Lung (tissue), 12 donors: Measurements from ENCODE around the gene CHST11. TPM values are rescaled to one million over a fixed set of nuclear protein-coding genes. Genes with fewer than 3 reads are reported as not detected.

ENCODE experiments used
- ATAC-seq: fragments of 200-7000 bp; cut with Tn5 transposase; one replicate; pipeline ENCODE4 v1.9.1; 2020; ENCODE audit warnings: moderate number of reproducible peaks; ENCODE audit not compliant: insufficient read depth, low FRiP score
- DNase-seq, 3 donors: peaks; one replicate each; pipeline ENCODE4 v3.0.0-alpha.2; 2013 to 2017
- H3K27ac ChIP-seq, 2 donors: one replicate each; pipeline ENCODE4 v1.5.1; 2013; ENCODE audit warnings: mild to moderate bottlenecking in 2 of 2, moderate library complexity in 2 of 2, control low read depth in 1 of 2, inconsistent platforms in 1 of 2, low read depth in 1 of 2, low read length in 1 of 2
- H3K27me3 ChIP-seq, 3 donors: one replicate each; pipeline ENCODE4 v1.5.1; 2013; ENCODE audit warnings: low read length in 2 of 3; ENCODE audit not compliant: control insufficient read depth in 3 of 3, insufficient read depth in 3 of 3
- H3K36me3 ChIP-seq, 4 donors: one replicate each; pipeline ENCODE4 v1.5.1; 2013; ENCODE audit warnings: low read length in 4 of 4, mild to moderate bottlenecking in 1 of 4, moderate library complexity in 1 of 4; ENCODE audit not compliant: control insufficient read depth in 4 of 4, insufficient read depth in 4 of 4
- H3K4me1 ChIP-seq, 5 donors: one replicate each; pipeline ENCODE4 v1.5.1; 2013; ENCODE audit warnings: low read length in 5 of 5, mild to moderate bottlenecking in 2 of 5, moderate library complexity in 1 of 5; ENCODE audit not compliant: control insufficient read depth in 5 of 5, insufficient read depth in 5 of 5
- H3K4me3 ChIP-seq: one replicate; pipeline ENCODE4 v1.5.1; 2013; ENCODE audit warnings: mild to moderate bottlenecking, control low read depth, moderate library complexity
- H3K9ac ChIP-seq, 2 donors: one replicate each; pipeline ENCODE4 v1.5.1; 2013; ENCODE audit warnings: low read length in 2 of 2, control low read depth in 1 of 2; ENCODE audit not compliant: insufficient read depth in 1 of 2
- H3K9me3 ChIP-seq, 4 donors: one replicate each; pipeline ENCODE4 v1.5.1; 2013; ENCODE audit warnings: low read length in 3 of 4, mild to moderate bottlenecking in 1 of 4, moderate library complexity in 1 of 4; ENCODE audit not compliant: control insufficient read depth in 4 of 4, insufficient read depth in 3 of 4
- CTCF ChIP-seq: IDR thresholded peaks from 2 replicates; pipeline ENCODE4 v1.5.1; 2012; ENCODE audit warnings: mild to moderate bottlenecking; ENCODE audit errors: control extremely low read depth, extremely low read depth
- WGBS, 2 donors: extraction: QIAGEN DNeasy Blood & Tissue Kit; methylation state at CpG; one replicate each; pipeline ENCODE4 v1.1.7; 2013; 5-methylcytosine and 5-hydroxymethylcytosine counted together
- polyA plus RNA-seq, 2 donors: library from polyadenylated mRNA; stranded (reverse); fragments of 200-250 nt; gene quantifications; one replicate each; pipeline ENCODE4 v1.2.1, GENCODE V29; 2013
- total RNA-seq, 2 donors: library from RNA; depleted of rRNA in 1 of 2; stranded (reverse); fragments of >200 nt in 1 of 2; gene quantifications; one replicate each; pipeline ENCODE4 v1.2.1, GENCODE V29; 2014 to 2021
- donor health status: control.
- donor health status: control.
- donor health status: Bipolar disorder and iron deficiency.
- donor health status: healthy.
- donor health status: DM: yes; HTN: yes; CAD: no.

The CHST11 gene
- total and polyA plus RNA-seq, 4 donors = 9.0 to 63.2 (median 27.7) TPM

GRCh38 chr12:104782296-104782695 lies 325.5 kb downstream of the CHST11 start:
- Histone ChIP-seq H3K4me1 (no peaks in the 10 kb centered on the region), H3K9me3 (peaks cover 0 to 10% (median 2%) of the 10 kb centered on the region in 4 donors), H3K4me3 (no peak overlapping the region), H3K27me3 (no peaks in the 10 kb centered on the region), H3K27ac (no peak overlapping the region), H3K36me3 (no peaks in the 10 kb centered on the region), H3K9ac (no peak overlapping the region)
- no peak for TF ChIP-seq CTCF
- WGBS, 2 donors = 83 to 96% methylated on average over 3 of the region's 3 CpGs
- ATAC-seq = no peak
- DNase-seq = no peak

- 74 to 75% methylated on average over 1 of the region's 1 CpG for WGBS, 2 donors
- peak in 2 of 3 donors; percentile 26 to 45 for DNase-seq
- H3K9ac ChIP-seq = no peak overlapping the region
- H3K4me3 ChIP-seq = no peak overlapping the region
- H3K36me3 ChIP-seq = no peaks in the 10 kb centered on the region
- H3K27ac ChIP-seq = no peak overlapping the region
- H3K4me1 ChIP-seq = peaks cover 0 to 4% (median 0%) of the 10 kb centered on the region in 5 donors
- peaks cover 0 to 10% (median 2%) of the 10 kb centered on the region in 4 donors for H3K9me3 ChIP-seq
- no peak for ATAC-seq
- no peaks in the 10 kb centered on the region for H3K27me3 ChIP-seq
- no peak for TF ChIP-seq CTCF
Measured at GRCh38 chr12:104784592-104784991, 327.8 kb downstream of the CHST11 start.

- Histone ChIP-seq H3K36me3 (no peaks in the 10 kb centered on the region), H3K27me3 (no peaks in the 10 kb centered on the region), H3K9ac (no peak overlapping the region), H3K4me1 (peaks cover 0 to 6% (median 0%) of the 10 kb centered on the region in 5 donors), H3K4me3 (no peak overlapping the region), H3K9me3 (peaks cover 0 to 2% (median 0%) of the 10 kb centered on the region in 4 donors), H3K27ac (no peak overlapping the region)
- TF ChIP-seq CTCF = no peak
- WGBS, 2 donors = 92 to 93% methylated on average over 5 of the region's 5 CpGs
- no peak for DNase-seq
- no peak for ATAC-seq
Measured at GRCh38 chr12:104785886-104786285, 329.1 kb downstream of the CHST11 start.

GRCh38 chr12:104786352-104786751 lies 329.6 kb downstream of the CHST11 start:
- TF ChIP-seq CTCF = no peak
- no peaks in the 10 kb centered on the region for H3K27me3 ChIP-seq
- no peaks in the 10 kb centered on the region for H3K9me3 ChIP-seq
- H3K4me1 ChIP-seq = peaks cover 0 to 6% (median 0%) of the 10 kb centered on the region in 5 donors
- no peak overlapping the region for H3K27ac ChIP-seq
- WGBS, 2 donors = 92 to 93% methylated on average over 5 of the region's 5 CpGs
- no peak overlapping the region for H3K4me3 ChIP-seq
- no peak overlapping the region for H3K9ac ChIP-seq
- no peaks in the 10 kb centered on the region for H3K36me3 ChIP-seq
- no peak for DNase-seq
- ATAC-seq = no peak
